ENCODE data around the gene MEF2C. TPM values are rescaled to one million over a fixed set of nuclear protein-coding genes. Genes with fewer than 3 reads are reported as not detected.
"Not testable (repeated sequence)": the region's sequence is repeated elsewhere in the genome, so short reads cannot be mapped to it uniquely, and the experiment has no call there.

Gene MEF2C
- total and polyA plus RNA-seq, 2 experiments from 2014 or later, result 3.2 to 3.4 TPM

DNA sequence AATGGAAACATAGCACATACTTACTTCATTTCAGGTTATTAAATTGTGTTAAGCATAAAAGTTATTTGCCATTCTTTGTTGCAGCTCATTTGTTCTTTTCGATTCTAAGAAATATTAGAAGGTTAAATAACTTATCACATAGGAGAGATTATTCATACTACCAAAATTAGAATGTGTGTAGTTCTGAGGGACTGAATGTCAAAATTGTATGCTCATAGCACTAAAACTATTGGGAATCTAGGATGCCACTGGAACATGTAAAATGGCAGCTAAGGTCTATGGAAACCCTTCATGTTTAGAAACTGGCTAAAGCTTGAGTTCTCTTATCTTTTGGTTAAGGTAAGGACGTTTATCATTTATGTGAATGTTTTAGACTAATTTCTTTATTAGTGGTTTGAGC is 21.5 kb upstream of the MEF2C start:
- H3K4me2 ChIP-seq (ENCODE audit: unreplicated experiment); H3K27me3 ChIP-seq (replicated peaks; ENCODE audit: insufficient read depth); in situ Hi-C loops (cut with MboI); H3K9ac ChIP-seq; H3K4me1 ChIP-seq (ENCODE audit: insufficient read depth); H3K9me2 ChIP-seq (ENCODE audit: insufficient read depth); H3K9me3 ChIP-seq (ENCODE audit: low read depth); H3K79me2 ChIP-seq (ENCODE audit: insufficient read depth); H3F3A ChIP-seq (ENCODE audit: insufficient read depth); H2AFZ ChIP-seq; H3K27ac ChIP-seq; H3K4me3 ChIP-seq; DNase-seq; H3K36me3 ChIP-seq (ENCODE audit: low read depth); H4K20me1 ChIP-seq (ENCODE audit: insufficient read depth): not testable (repeated sequence)
- 62 to 64% methylated on average over 2 of the region's 2 CpGs for WGBS, 2 experiments (ENCODE audit: low coverage in 1 of 2, low lambda C conversion rate in 2 of 2, missing lambda C conversion rate in 2 of 2)

DNA sequence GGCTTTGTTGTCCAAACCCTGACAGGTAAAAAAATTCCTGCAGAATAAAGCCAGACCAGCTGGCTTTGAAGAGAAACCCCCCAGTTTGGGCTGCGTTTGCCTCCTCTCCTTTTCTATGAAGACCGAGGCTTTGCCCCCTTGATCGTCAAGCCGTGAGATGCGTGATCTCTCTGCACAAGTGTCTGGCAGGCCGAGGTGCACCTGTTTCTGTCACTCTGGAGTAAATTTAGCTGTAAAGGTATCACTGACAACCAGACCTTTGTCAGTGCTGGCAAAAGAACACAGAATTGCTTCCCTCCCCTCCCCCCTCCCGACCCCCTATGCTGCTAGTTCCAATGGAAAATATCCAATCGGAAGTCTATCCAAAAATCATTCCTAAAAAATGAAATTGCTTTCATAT is 21.0 kb upstream of the MEF2C start:
- in situ Hi-C loops (cut with MboI); H3K9ac ChIP-seq; H2AFZ ChIP-seq: not testable (repeated sequence)

DNA sequence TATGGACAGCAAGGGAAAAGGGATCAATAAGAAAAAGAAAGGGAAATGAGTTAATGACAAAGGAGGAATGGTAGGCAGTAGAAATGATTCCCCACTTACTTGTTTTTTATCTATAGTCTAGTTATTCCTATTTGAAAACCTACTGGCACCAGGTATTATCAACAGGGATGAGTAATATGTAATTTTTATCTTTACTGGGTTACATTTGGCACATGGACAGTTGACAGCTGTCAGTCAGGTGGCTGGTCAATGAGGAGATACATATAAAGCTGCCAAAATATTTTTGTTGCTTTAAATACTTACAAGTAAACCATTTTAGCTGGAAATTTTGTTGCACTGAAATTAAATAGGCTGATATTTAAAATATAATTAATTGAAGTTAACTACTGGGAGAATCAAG is 18.1 kb upstream of the MEF2C start:
- in situ Hi-C loops (cut with MboI); H3K9me2 ChIP-seq (ENCODE audit: insufficient read depth); H3F3A ChIP-seq (ENCODE audit: insufficient read depth); H3K9me3 ChIP-seq (ENCODE audit: low read depth); H3K27me3 ChIP-seq (replicated peaks; ENCODE audit: insufficient read depth); H4K20me1 ChIP-seq (ENCODE audit: insufficient read depth); H3K27ac ChIP-seq; H2AFZ ChIP-seq; H3K79me2 ChIP-seq (ENCODE audit: insufficient read depth); H3K36me3 ChIP-seq (ENCODE audit: low read depth); H3K4me2 ChIP-seq (ENCODE audit: unreplicated experiment); H3K4me3 ChIP-seq; H3K4me1 ChIP-seq (ENCODE audit: insufficient read depth); H3K9ac ChIP-seq; DNase-seq: not testable (repeated sequence)

More for the DNA sequence above, 21.0 kb upstream of the MEF2C start:
- not testable (repeated sequence) for H3K4me2 ChIP-seq (ENCODE audit: unreplicated experiment); H3K27ac ChIP-seq; H3K9me3 ChIP-seq (ENCODE audit: low read depth); H3K9me2 ChIP-seq (ENCODE audit: insufficient read depth); H3K27me3 ChIP-seq (replicated peaks; ENCODE audit: insufficient read depth); H3K79me2 ChIP-seq (ENCODE audit: insufficient read depth); H3K36me3 ChIP-seq (ENCODE audit: low read depth); H3F3A ChIP-seq (ENCODE audit: insufficient read depth); H4K20me1 ChIP-seq (ENCODE audit: insufficient read depth); H3K4me1 ChIP-seq (ENCODE audit: insufficient read depth); DNase-seq; H3K4me3 ChIP-seq
- 20 to 67% methylated on average over 1 to 4 of the region's 8 CpGs for whole genome bisulfite sequencing, 2 experiments (ENCODE audit: low coverage in 1 of 2, low lambda C conversion rate in 2 of 2, missing lambda C conversion rate in 2 of 2)

DNA sequence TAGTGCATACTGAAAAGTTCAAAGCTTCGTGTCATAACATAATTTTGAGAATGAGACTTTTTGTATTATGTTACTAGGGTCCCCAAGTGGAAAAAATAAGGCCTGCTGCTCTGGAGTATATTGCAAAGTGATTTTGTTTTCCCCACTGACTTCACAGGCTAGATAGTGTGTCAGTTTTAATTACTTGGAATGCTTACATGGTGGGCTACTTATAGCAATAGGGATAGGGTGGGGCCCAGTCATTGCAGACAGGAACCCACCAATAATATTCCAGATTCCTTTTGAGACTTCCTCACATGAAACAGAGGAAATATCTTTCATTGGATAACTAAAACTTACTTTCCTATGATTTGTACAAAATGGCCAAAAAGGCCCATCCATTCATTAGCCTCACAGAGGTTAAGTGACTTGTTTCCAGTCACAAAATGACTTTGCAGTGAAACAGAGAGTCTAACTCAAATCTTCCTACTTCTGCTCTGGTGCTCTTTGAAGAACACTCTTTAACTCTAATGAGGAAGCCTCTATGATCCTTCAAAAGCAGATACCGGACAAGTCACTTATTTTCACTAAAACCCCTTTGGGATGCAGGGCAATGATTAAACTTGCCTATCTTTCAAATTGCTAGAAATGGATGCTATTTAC is 16.2 kb upstream of the MEF2C start:
- no peak overlapping the region for H3K27ac ChIP-seq
- no peak overlapping the region for H3K9ac ChIP-seq
- 69 to 74% methylated on average over 2 of the region's 2 CpGs for WGBS, 2 experiments (ENCODE audit: low coverage in 1 of 2, low lambda C conversion rate in 2 of 2, missing lambda C conversion rate in 2 of 2)
- no peaks in the 10 kb centered on the region for H3F3A ChIP-seq (ENCODE audit: insufficient read depth)
- H3K4me3 ChIP-seq, result no peak overlapping the region
- no peaks in the 10 kb centered on the region for H4K20me1 ChIP-seq (ENCODE audit: insufficient read depth)
- TF ChIP-seq EZH2phosphoT487 (IDR thresholded peaks at IDR 0.05; ENCODE audit: insufficient read depth, low read depth) (no peak), EZH2 (IDR thresholded peaks at IDR 0.05; ENCODE audit: insufficient read depth, poor library complexity, severe bottlenecking) (no peak)
- H3K4me2 ChIP-seq (ENCODE audit: unreplicated experiment), result no peak overlapping the region
- H3K9me3 ChIP-seq (ENCODE audit: low read depth), result no peaks in the 10 kb centered on the region
- H3K36me3 ChIP-seq (ENCODE audit: low read depth), result no peaks in the 10 kb centered on the region
- no peak for DNase-seq
- no peaks in the 10 kb centered on the region for H3K4me1 ChIP-seq (ENCODE audit: insufficient read depth)
- no peaks in the 10 kb centered on the region for H3K79me2 ChIP-seq (ENCODE audit: insufficient read depth)
- in situ Hi-C loops (cut with MboI), result loop anchor here (25.0 kb wide), 2 partner anchors 1363 to 1513 kb away; partner anchors contain the start of gene CETN3
- no peak overlapping the region for H2AFZ ChIP-seq
- H3K27me3 ChIP-seq (replicated peaks; ENCODE audit: insufficient read depth), result no peaks in the 10 kb centered on the region
- no peaks in the 10 kb centered on the region for H3K9me2 ChIP-seq (ENCODE audit: insufficient read depth)

DNA sequence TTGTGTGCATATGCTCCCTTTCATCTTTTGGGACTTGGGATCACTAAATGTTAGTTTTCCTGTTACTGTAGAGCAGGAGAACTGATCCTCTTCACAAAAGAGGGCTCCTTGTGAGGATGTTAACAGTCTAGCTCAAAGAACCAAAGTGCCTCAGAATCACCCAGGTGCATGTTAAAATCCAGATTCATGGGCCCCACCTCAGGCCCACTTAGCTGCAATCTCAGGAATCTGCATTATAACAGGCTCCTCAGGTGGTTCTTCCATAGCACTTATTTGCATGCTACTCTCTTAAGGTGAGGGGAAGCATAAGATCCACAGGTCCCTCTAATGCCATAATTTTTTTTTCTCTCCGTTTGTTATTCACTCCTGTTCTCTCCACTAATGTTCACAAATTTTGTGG is 14.8 kb upstream of the MEF2C start:
- Histone ChIP-seq H3K9me2 (ENCODE audit: insufficient read depth) (no peaks in the 10 kb centered on the region), H2AFZ (no peak overlapping the region), H3F3A (ENCODE audit: insufficient read depth) (no peaks in the 10 kb centered on the region), H4K20me1 (ENCODE audit: insufficient read depth) (no peaks in the 10 kb centered on the region), H3K79me2 (ENCODE audit: insufficient read depth) (no peaks in the 10 kb centered on the region), H3K4me2 (ENCODE audit: unreplicated experiment) (no peak overlapping the region), H3K4me1 (ENCODE audit: insufficient read depth) (no peaks in the 10 kb centered on the region), H3K9ac (no peak overlapping the region), H3K36me3 (ENCODE audit: low read depth) (no peaks in the 10 kb centered on the region), H3K27me3 (replicated peaks; ENCODE audit: insufficient read depth) (no peaks in the 10 kb centered on the region), H3K4me3 (no peak overlapping the region), H3K9me3 (ENCODE audit: low read depth) (no peaks in the 10 kb centered on the region), H3K27ac (no peak overlapping the region)
- DNase-seq, result no peak
- TF ChIP-seq EZH2phosphoT487 (IDR thresholded peaks at IDR 0.05; ENCODE audit: insufficient read depth, low read depth), result no peak
- TF ChIP-seq EZH2 (IDR thresholded peaks at IDR 0.05; ENCODE audit: insufficient read depth, poor library complexity, severe bottlenecking), result no peak
- in situ Hi-C loops (cut with MboI), result loop anchor here (25.0 kb wide), 2 partner anchors 1365 to 1515 kb away; partner anchors contain the start of gene CETN3
- WGBS, 2 experiments (ENCODE audit: low coverage in 1 of 2, low lambda C conversion rate in 2 of 2, missing lambda C conversion rate in 2 of 2), result 91% methylated on average over 1 of the region's 1 CpG

Data from GM23248 (cell line).